NOMO-1 treated with dmso at 0.1 percent for 144 hours (cell line): ENCODE measurements around the gene IGF2BP3.

Source experiments
- DNase-seq: peaks from one replicate; lab custom pipeline; 2025; ENCODE audit not compliant: unreplicated experiment; lab: John Stamatoyannopoulos, UW

The IGF2BP3 gene

DNA sequence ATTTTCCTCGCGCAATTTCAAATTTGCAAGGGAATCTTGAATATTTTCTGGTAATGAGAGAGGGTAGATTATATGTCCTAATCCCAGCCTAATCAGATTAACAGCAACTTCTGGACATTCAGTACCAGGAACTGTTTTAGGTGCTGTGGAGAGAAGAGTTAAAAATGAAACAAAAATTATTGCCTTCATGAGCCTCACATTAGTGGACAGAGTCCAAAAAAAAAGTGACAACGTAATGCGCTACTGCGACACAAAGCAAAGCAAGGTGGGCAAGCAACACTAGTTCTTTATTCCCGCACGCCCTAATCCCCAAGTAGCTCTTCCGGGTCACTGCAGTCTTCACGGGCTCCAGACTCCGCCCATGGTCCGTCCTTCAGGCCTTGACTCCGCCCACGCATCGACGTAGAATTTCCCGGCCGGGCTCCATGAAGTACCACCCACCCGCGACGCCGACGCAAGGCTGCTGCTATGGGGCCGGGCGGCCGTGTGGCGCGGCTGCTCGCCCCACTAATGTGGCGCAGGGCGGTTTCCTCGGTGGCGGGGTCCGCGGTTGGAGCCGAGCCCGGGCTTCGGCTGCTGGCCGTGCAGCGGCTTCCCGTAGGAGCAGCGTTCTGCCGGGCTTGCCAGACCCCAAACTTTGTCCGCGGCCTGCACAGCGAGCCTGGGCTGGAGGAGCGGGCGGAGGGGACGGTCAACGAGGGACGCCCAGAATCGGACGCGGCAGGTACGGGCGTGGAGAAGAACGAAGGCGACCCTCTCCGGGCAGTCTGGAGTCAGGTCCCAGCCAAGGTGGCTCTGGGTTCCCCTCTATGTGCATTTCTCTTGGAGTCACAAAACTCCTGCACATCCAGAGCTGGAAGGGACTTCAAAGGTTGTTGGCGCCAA is 171.2 kb downstream of the IGF2BP3 start, which contains the start of gene MALSU1:
MALSU1 (plus strand) TSS at position 455 of the 885 bp plus-strand sequence; CDS start at position 469, 14 bp downstream.
- DNase-seq = peak; percentile 97

DNA sequence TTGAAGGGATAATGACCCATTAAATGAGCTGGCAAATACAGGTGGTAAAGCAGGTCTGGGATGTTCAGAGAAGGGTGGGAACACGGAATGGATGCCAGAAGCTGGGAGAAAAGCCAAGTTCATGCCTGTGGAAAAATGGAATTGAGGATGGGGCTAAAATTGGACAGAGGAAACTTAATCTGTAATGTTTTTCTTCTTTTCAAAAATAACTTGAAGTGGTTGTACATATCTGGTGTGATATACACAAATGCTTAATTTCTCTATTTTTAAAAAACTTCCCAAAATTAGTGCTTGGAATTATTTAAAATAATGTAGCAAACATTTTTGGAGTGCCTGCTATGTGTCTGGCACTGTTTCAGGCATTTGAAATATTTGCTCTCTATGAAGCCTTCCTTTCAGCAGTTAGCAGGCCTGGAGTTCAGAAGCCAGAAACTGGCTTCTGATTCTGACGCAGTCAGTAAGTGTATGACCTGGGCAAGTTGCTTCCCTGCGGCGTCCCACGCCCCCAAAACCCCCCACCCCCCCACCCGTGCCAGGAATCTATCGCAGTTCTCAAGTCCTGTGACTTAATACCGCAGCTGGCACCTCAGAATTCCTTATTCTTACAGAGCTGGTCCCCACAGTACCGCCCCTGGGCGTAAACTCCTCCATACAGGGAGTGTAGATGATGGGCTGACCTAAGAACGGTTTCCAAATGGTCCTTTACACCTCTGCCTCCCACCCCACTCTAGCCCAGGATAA is 172.0 kb downstream of the IGF2BP3 start:
- no peak for DNase-seq

DNA sequence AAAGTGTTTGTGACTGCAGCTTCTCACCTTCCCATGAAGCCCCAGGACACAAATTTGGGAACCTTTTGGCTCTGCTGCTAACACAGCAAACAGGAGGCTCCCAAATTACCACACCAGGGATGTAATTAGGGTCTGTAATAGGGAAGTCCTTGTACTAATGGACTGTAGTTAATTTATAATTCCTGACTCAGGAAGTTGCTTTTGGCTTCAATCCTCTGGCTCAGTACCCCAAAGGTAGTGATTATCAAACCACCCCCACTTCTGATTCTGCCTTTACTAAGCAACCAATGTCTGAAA is 174.9 kb downstream of the IGF2BP3 start:
- no peak for DNase-seq

DNA sequence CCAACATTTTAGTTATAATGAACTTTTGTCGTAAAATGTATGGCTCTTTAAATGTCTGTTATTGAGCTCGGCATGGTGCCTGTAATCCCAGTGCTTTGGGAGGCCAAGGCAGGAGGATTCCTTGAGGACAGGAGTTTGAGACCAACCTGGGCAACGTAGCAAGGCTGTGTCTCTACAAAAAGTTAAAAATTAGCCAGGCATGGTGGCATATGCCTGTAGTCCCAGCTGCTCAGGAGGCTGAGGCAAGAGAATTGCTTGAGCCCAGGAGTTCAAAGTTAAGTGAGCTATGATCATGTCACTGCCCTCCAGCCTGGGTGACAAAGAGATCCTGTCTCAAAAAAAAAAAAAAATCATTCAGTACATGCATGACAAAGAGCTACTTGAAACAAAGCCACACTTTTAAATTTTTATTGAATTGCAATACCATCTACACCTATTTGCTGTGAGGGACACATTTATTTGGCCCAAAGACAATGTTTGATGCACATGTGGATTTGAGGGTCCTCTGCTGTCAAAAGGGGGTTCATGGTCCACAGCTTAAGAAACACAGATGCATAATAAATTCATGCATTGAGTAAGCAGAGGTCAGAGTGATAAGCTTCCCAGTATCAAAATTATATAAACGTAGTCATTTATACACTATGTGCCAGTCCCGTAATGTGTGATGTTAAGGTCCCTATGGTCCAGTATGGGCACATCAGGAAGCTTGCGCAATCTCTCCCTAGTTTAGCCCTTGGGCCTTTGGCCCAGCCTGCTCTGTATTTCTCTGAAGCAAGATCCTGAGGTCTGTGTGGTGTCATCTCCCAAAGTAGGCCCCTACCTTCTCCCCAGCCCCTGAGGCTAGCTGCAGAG is 175.5 kb downstream of the IGF2BP3 start:
- peak; percentile 41 for DNase-seq

DNA sequence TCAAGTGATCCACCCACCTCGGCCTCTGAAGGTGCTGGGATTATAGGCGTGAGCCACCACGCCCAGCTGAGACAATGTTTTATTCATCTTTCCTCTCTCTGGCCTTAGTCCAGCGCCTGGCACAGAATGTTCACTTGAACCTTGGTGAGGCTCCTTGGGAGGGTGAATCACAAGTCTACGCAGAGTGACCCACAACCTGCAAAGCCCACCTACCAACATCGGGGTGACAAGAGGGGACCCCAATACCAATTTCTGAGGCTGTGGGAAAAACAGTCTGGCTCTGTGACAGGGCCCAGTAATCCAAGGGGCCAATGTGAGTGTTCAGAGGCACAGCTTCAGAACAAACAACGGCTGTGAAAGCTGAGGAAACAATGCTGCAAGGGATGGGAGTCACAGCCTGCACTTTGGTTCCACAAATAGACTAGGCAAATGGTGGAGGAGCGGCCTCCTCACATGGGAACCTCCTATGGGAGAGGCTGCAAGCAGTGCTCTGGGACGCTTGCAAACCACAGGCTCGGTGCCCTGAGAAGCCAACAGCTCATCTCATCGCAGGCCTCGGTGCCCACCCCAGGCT is 176.7 kb downstream of the IGF2BP3 start:
- no peak for DNase-seq

DNA sequence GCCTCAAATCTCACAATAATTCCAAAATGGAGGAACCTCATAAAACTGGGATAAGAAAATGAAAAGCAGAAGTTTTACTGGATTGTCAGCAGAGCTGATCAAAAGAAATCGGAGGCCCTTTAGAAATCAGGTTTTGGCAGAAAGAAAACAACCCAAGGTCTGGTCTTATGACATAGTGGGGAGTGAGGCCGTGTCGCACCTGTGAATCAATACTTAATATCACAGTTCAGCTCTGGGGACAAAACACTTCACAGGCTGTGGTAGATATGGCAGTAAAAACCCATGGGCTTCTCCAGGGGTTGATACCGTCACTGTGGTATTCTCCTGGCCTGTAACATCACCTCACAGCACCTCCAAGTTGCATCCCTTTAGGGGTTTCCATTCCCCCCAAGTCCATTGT is 177.7 kb downstream of the IGF2BP3 start:
- DNase-seq = no peak

DNA sequence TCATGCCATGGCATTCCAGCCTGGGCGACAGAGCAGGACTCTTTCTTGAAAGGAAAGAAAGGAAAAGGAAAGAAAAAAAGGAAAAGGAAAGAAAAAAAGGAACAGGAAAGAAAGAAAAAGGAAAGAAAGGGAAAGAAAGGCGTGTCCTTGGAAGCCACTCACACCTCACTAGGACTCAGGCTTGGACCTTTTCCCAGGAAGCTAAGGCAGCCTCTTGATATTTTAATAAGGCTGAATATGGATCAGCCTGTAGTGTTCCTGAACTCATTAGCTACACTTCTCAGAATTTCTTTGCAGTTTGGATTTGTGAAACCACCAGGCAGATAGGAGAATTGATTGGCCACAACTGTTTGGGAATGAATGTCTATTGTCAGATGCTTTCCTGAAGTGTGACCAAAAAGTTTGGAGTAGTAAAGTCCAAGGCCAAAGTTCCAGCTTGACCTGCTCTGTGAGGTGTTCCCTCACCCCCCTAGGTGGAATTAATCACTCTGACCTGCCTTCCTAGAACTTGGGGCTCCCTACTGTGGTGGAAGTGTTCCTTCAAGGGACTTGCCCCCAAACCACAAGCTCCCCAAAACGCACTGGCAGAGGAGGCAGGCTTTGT is 178.2 kb downstream of the IGF2BP3 start:
- no peak for DNase-seq

DNA sequence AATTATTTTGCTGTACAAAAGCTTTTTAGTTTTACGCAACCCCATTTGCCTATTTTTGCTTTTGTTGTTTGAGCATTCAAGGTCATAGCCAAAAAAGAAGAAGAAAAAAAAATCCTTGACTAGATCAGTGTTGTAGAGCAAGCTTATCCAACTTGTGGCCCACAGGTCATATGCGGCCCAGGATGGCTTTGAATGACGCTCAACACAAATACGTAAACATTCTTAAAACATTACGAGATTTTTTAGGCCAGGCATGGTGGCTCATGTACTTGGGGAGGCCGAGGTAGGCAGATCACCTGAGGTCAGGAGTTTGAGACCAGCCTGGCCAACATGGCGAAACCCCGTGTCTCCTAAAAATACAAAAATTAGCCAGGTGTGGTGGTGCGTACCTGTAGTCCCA is 179.3 kb downstream of the IGF2BP3 start:
- DNase-seq = no peak

DNA sequence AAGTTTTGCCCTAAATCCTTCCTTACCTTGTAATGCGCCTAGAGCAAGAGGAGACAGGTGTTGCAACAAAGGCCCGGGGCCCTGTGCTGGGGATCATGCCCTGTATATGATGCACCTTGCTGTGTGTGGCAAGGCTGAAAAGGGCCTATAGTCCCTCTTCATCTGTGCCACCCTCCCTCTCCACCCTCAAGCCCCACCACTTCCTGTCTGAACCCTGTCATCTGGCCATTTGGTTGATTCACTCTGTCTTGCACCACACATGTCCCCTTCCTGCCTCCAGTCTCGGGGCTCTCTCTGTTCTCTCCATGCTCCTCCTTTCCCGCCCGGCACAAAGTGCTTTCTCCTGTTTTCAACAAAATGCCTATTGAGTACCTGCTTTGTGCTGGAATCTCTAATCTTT is 182.7 kb downstream of the IGF2BP3 start:
- peak; percentile 9 for DNase-seq

DNA sequence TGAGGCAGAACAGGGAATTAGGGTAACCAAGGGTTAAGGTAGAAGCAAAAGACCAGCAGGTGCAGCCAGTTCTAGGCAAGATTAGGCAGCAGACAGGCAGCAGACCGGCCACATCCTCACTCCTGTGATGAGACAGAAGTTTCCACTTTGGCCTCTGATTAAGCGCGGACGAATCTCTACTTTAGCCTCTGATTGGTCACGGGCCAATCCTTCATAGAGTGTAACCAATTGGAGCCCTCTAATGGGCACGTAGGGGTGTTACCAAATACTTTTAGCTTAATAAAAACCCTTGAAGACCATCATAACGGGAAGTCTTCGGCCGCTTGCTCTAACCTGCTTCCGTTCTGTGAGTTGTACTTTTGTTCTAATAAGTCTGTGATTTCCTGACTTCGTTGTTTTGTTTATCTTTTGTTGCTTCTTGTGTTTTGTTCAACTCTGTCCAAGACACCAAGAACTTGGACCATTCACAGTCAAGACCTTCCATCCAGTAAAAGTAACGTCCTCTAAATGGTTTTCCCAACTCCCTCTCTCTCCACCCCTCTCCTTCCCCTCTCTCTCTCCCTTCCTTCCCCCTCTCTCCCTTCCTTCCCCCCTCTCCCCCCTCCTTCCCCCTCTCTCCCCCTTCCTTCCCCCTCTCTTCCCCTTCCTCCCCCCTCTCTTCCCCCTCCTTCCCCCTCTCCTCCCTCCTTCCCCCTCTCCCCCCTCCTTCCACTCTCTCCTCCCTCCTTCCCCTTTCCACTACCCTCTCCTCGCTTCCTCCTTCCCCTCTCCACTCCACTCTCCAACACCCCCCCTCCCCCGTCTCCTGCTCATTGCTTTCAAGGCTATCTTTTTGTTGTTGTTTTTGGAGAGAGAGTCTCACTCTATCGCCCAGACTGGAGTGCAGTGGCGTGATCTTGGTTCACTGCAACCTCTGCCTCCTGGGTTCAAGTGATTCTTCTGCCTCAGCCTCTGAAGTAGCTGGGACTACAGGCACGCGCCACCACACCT is 184.3 kb downstream of the IGF2BP3 start:
- DNase-seq = no peak

DNA sequence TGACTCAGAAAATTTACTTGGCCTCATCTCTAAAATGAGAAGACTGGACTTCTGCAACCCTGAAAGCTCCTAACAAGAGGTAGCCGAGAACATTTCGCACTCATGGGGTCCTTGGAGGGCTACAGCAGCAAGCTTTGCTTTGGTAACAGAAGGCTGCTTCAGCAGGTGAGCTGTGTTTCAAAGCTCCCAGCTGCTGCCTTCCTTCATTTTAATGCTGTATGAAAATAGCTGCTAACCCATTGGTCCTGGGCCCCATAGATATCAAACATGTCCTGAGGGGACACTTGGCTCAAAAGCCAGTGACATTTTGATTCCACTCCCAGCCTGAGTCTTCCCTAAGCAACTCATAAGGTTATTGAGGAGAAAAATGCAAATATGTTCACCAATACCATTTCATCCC is 185.4 kb downstream of the IGF2BP3 start:
- no peak for DNase-seq

DNA sequence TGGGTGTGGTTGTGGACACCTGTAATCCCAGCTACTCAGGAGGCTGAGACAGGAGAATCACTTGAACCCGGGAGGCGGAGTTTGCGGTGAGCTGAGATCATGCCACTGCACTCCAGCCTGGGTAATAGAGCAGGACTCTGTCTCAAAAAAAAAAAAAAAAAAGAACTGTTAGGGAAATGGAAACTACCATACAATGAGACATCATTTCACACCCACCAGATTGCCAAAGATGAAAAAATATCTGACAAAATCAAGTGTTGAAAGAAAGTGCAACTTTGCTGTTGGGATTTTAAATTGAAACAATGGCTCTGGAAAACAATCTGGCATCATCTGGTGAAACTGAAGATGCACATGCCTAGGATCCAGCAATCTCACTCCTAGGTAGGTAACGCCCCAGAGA is 187.2 kb downstream of the IGF2BP3 start:
- DNase-seq = no peak

DNA sequence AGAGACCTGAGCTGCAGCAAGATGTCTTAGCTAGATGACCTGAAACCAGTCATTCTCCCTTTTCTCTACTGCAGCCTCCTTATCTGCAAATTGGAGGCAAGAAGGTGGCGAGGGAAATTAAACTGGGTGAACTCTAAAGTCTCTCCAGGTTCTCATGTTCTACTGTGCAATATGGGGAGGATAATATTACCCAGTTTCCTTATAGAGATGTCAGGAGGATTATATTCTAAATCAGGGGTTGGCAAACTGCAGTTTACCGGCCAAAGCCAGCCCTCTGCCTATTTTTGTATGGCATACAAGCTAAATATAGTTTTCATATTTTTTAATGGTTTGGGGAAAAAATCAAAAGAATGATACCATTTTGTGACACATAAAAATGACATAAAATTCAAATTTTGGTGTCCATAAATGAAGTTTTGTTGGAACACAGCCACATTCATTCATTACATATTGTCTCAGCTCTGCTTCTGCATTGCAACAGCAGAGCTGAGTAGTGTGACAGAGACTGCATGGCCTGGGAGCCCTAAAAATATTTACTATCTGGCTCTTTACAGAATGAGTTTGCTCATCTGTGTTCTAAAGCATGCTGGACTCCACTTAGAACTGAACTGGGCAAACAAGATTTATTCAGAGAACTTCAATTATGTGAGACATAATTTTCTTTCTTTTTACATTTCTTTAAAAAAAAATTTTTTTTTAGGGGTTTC is 190.3 kb downstream of the IGF2BP3 start:
- DNase-seq = no peak

DNA sequence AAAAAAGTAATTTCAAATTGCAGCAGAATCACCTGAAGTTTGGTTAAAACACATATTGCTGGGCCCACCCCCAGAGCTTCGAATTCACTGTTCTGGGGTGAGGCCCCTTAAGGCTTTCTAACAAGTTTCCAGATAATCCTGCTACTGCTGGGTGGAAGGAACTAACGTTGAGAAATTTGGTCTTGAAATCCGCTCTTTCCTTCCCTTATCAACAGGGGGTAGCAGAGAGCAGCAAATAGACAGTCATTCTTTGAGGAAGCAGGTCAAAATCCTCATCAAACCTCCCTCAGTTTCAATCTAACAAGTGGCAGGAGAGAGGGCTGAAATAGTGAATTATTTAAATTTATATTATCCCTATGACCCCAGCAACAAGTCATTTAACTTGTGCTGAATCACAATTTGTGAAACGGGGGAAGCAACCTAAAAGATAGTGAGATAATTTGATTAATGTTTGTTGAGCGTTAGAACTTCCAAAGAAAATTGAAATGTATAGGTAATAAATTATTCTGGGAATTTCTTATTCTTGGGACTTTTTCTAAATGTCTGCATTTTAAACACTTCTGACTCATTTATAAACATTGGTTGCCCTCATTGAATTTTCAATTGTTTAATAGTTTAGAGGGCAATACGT is 192.8 kb downstream of the IGF2BP3 start:
- peak; percentile 51 for DNase-seq

DNA sequence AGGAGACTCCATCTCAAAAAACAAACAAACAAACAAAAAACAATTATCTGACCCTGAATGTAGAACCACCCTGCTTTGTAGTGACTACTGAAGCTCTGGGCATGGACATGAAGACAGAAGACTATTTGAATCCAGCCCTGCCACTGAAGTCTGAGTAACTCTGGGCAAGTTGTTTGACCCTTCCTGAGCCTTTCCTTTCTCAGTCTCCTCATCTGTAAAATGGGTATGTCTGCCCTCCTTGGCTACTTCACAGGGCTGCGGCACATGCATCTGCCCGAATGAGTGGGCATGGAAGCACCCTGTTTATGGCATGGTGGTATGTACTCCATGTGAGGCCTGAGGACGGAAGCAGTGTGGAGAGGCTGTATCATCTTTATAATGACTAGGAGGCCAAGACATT is 193.3 kb downstream of the IGF2BP3 start:
- DNase-seq = no peak

DNA sequence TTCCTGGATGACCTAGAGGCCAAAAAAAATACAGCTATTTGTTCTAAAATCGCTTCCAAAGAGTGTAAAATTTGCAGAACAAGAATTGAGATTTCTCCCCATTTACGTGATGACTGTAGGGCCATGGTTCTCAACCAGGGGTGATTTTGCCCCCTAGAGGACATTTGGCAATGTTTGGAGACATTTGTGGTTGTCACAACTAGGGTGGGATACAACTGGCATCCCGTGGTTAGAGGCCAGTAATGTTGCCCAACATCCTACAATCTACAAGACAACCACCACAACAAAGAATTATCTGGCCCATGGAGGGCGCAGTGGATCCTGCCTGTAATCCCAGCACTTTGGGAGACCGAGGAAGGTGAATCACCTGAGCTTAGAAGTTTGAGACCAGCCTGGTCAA is 193.9 kb downstream of the IGF2BP3 start:
- DNase-seq = peak; percentile 32

DNA sequence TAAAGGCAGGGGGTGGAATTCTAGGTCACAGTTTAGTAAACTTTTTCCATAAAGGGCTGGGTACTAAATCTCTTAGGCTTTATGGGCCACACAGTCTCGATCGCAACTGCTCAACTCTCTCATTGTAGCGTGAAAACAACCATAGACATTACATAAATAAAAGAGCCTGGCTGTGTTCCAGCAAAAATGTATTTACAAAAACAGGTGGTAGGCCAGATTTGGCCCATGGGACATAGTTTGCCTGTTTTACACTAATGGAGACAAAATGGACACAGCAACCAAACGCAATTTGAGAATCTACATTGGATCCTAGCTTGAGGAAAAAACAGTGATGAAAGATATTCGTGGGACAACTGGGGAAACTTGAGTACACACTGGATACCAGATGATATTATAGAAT is 194.4 kb downstream of the IGF2BP3 start:
- DNase-seq = no peak

DNA sequence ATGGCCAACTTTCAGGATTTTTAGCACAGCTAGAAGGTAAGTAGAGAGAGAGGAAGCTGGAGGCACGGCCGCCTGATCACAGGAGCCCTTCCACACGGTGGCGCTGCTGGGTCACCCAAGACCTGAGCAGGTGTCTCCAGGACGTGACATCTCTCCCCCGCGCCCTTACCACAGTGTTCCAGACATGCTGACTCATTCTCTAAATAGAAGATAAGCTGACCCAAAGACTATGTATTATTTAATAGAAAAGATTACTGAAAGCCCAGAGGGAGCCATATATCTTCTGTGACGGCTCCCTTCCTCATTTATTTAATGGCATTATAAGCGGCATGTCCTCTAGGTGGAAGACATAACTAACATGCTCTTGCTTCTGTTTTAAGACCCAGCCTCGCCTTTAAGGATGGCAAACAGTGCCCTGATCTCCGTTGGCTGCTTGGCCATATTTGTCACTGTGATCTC is 197.1 kb downstream of the IGF2BP3 start:
- DNase-seq = peak; percentile 77
